H1 (cell line): ENCODE results near the gene DNAJA1. TPM values are rescaled to one million over a fixed set of nuclear protein-coding genes. Genes with fewer than 3 reads are reported as not detected.

Experiments
- CTCF ChIA-PET: fragments of 300-600 bp; sonication (Branson Sonifier 250); formaldehyde crosslinking; loops from one replicate; lab custom pipeline; 2021; ENCODE audit not compliant: partially characterized antibody; lab: Charles Lee
- POLR2A ChIA-PET: fragments of 300-600 bp; sonication (Branson Sonifier 250); formaldehyde crosslinking; loops from one replicate; lab custom pipeline; 2021; ENCODE audit warnings: inconsistent platforms; ENCODE audit not compliant: partially characterized antibody; lab: Charles Lee
- DNase-seq, 2 experiments: peaks; one replicate each; pipeline versions ENCODE4 v3.0.0 to v3.0.0-alpha.2; 2010 to 2022; ENCODE audit warnings: low spot score in 2 of 2, low read depth in 1 of 2, mixed read lengths in 1 of 2
- FAIRE-seq: peaks from 2 replicates; lab custom pipeline; 2011; peaks lifted over from hg19 to GRCh38; lab: Jason Lieb, UNC
- H2AFZ ChIP-seq: 2 replicates; pipeline ENCODE4 v1.8.1; 2012; ENCODE audit warnings: low read length, inconsistent platforms
- H2AK5ac ChIP-seq: 2 replicates; pipeline ENCODE4 v1.6.1; 2013; ENCODE audit warnings: low read depth, low read length
- H2BK120ac ChIP-seq: replicated peaks from 2 replicates; pipeline ENCODE3; 2013; ENCODE audit warnings: low read depth, low read length, inconsistent platforms
- H2BK12ac ChIP-seq: 2 replicates; pipeline ENCODE4 v1.6.1; 2013; ENCODE audit warnings: low read depth, low read length
- H2BK15ac ChIP-seq: 2 replicates; pipeline ENCODE4 v1.6.1; 2013; ENCODE audit warnings: low read length
- H2BK20ac ChIP-seq: 2 replicates; pipeline ENCODE4 v1.6.1; 2013; ENCODE audit warnings: low read length
- H2BK5ac ChIP-seq: 2 replicates; pipeline ENCODE4 v1.6.1; 2013; ENCODE audit warnings: low read depth, low read length
- H3K14ac ChIP-seq: 2 replicates; pipeline ENCODE4 v1.6.1; 2013; ENCODE audit warnings: inconsistent platforms; ENCODE audit not compliant: insufficient read length
- H3K18ac ChIP-seq: 2 replicates; pipeline ENCODE4 v1.6.1; 2013; ENCODE audit warnings: low read length; ENCODE audit errors: extremely low read depth
- H3K23ac ChIP-seq: 2 replicates; pipeline ENCODE4 v1.6.1; 2013; ENCODE audit warnings: inconsistent platforms; ENCODE audit not compliant: insufficient read length
- H3K23me2 ChIP-seq: 2 replicates; pipeline ENCODE4 v1.6.1; 2013; ENCODE audit warnings: low read depth, low read length
- H3K27ac ChIP-seq: 2 replicates; pipeline ENCODE4 v1.6.1; 2011; ENCODE audit warnings: low read depth, low read length, inconsistent platforms
- H3K27me3 ChIP-seq, 4 experiments: replicated peaks in 1 of 4; 1 replicate in 1 of 4; 2 replicates in 3 of 4; pipeline versions ENCODE4 v1.6.1 to v1.8.1; 2011 to 2013; ENCODE audit warnings: low read length in 3 of 4, mild to moderate bottlenecking in 3 of 4, inconsistent platforms in 2 of 4, mixed read lengths in 2 of 4, moderate library complexity in 1 of 4; ENCODE audit not compliant: control insufficient read depth in 3 of 4, insufficient read depth in 3 of 4; ENCODE audit errors: extremely low read depth in 1 of 4
- H3K36me3 ChIP-seq, 4 experiments: 2 replicates each; pipeline versions ENCODE4 v1.6.1 to v1.8.1; 2011 to 2013; ENCODE audit warnings: mild to moderate bottlenecking in 4 of 4, low read length in 3 of 4, moderate library complexity in 2 of 4, control low read depth in 1 of 4, inconsistent platforms in 1 of 4; ENCODE audit not compliant: insufficient read depth in 4 of 4, control insufficient read depth in 2 of 4
- H3K4ac ChIP-seq: replicated peaks from 2 replicates; pipeline ENCODE3; 2013; ENCODE audit warnings: low read length, low read depth, mixed read lengths, inconsistent platforms; ENCODE audit not compliant: insufficient read length
- H3K4me1 ChIP-seq, 4 experiments: replicated peaks in 1 of 4; 1 replicate in 1 of 4; 2 replicates in 3 of 4; pipeline versions ENCODE4 v1.6.1 to v1.8.1; 2011 to 2013; ENCODE audit warnings: low read length in 3 of 4, inconsistent platforms in 2 of 4, mixed read lengths in 1 of 4; ENCODE audit not compliant: insufficient read depth in 4 of 4, control insufficient read depth in 3 of 4
- H3K4me2 ChIP-seq, 2 experiments: 2 replicates each; pipeline versions ENCODE4 v1.6.1 to v1.8.1; 2011 to 2013; ENCODE audit warnings: low read depth in 2 of 2, low read length in 2 of 2, control low read depth in 1 of 2, inconsistent platforms in 1 of 2, mild to moderate bottlenecking in 1 of 2; ENCODE audit not compliant: insufficient read depth in 1 of 2
- H3K4me3 ChIP-seq, 4 experiments: fragments of 200-600, 300-600 bp in 1 of 4; sonication (generic), shearing (Covaris generic), sonication (Bioruptor Twin) in 1 of 4; 2 replicates each; pipeline versions ENCODE4 v1.5.1 to v1.8.1; 2011 to 2016; ENCODE audit warnings: low read length in 4 of 4, low read depth in 3 of 4, control low read depth in 2 of 4, inconsistent platforms in 2 of 4, mild to moderate bottlenecking in 2 of 4, mixed read lengths in 1 of 4, moderate library complexity in 1 of 4; ENCODE audit not compliant: insufficient read depth in 2 of 4; ENCODE audit errors: extremely low read depth in 1 of 4
- H3K56ac ChIP-seq: replicated peaks from 2 replicates; pipeline ENCODE3; 2013; ENCODE audit warnings: low read depth, mild to moderate bottlenecking, mixed read lengths, low read length, inconsistent platforms; ENCODE audit not compliant: insufficient read length
- H3K79me1 ChIP-seq: 2 replicates; pipeline ENCODE4 v1.6.1; 2013; ENCODE audit warnings: low read depth, low read length, control low read depth
- H3K79me2 ChIP-seq, 2 experiments: 2 replicates each; pipeline versions ENCODE4 v1.6.1 to v1.8.1; 2012 to 2013; ENCODE audit warnings: low read length in 2 of 2, mild to moderate bottlenecking in 2 of 2, inconsistent platforms in 1 of 2; ENCODE audit not compliant: insufficient read depth in 2 of 2, control insufficient read depth in 1 of 2
- H3K9ac ChIP-seq, 4 experiments: replicated peaks in 1 of 4; 1 replicate in 1 of 4; 2 replicates in 3 of 4; pipeline versions ENCODE4 v1.6.1 to v1.8.1; 2011 to 2013; ENCODE audit warnings: low read depth in 3 of 4, low read length in 3 of 4, control low read depth in 2 of 4, mild to moderate bottlenecking in 2 of 4, moderate library complexity in 2 of 4, inconsistent platforms in 1 of 4; ENCODE audit errors: extremely low read depth in 1 of 4
- H3K9me3 ChIP-seq, 2 experiments: 2 replicates each; pipeline versions ENCODE4 v1.6.1 to v1.8.1; 2012 to 2013; ENCODE audit warnings: mild to moderate bottlenecking in 2 of 2, moderate library complexity in 2 of 2, control low read depth in 1 of 2, inconsistent platforms in 1 of 2, low read depth in 1 of 2, low read length in 1 of 2, mixed read lengths in 1 of 2; ENCODE audit not compliant: insufficient read depth in 2 of 2
- H4K20me1 ChIP-seq, 2 experiments: replicated peaks in 1 of 2; 2 replicates each; pipeline versions ENCODE3 to v1.8.1; 2011 to 2013; ENCODE audit warnings: inconsistent platforms in 2 of 2, low read length in 2 of 2, mild to moderate bottlenecking in 1 of 2; ENCODE audit not compliant: insufficient read depth in 2 of 2, control insufficient read depth in 1 of 2
- H4K5ac ChIP-seq: 2 replicates; pipeline ENCODE4 v1.6.1; 2013; ENCODE audit warnings: low read length, low read depth, mixed read lengths, inconsistent platforms; ENCODE audit not compliant: insufficient read length
- H4K8ac ChIP-seq: 2 replicates; pipeline ENCODE4 v1.8.0; 2013; ENCODE audit warnings: mild to moderate bottlenecking, moderate library complexity, low read length, inconsistent platforms; ENCODE audit not compliant: insufficient read depth; ENCODE audit errors: extremely low read depth
- H4K91ac ChIP-seq: replicated peaks from 2 replicates; pipeline ENCODE3; 2013; ENCODE audit warnings: low read length, mixed read lengths, inconsistent platforms; ENCODE audit not compliant: insufficient read length
- ATF2 ChIP-seq: IDR thresholded peaks from 2 replicates; pipeline ENCODE4 v1.6.1; 2012; ENCODE audit warnings: low read length, inconsistent platforms
- ATF3 ChIP-seq: IDR thresholded peaks from 2 replicates; pipeline ENCODE4 v1.6.1; 2011; ENCODE audit warnings: low read depth, mild to moderate bottlenecking, low read length; ENCODE audit not compliant: insufficient read depth
- CHD2 ChIP-seq: IDR thresholded peaks from 2 replicates; pipeline ENCODE4 v1.6.1; 2012; ENCODE audit warnings: low read length, improper control_type of control experiment
- EP300 ChIP-seq, 2 experiments: IDR thresholded peaks; 1 replicate in 1 of 2; 2 replicates in 1 of 2; pipeline ENCODE4 v1.6.1; 2011 to 2012; ENCODE audit warnings: low read depth in 2 of 2, low read length in 2 of 2, mild to moderate bottlenecking in 2 of 2, borderline replicate concordance in 1 of 2, inconsistent platforms in 1 of 2, moderate library complexity in 1 of 2
- FOSL1 ChIP-seq: IDR thresholded peaks from 2 replicates; pipeline ENCODE4 v1.6.1; 2011; ENCODE audit warnings: mild to moderate bottlenecking, low read depth, low read length, moderate library complexity; ENCODE audit not compliant: insufficient read depth
- GABPA ChIP-seq: IDR thresholded peaks from 2 replicates; pipeline ENCODE4 v1.6.1; 2011; ENCODE audit warnings: mild to moderate bottlenecking, low read length, moderate library complexity, borderline replicate concordance; ENCODE audit not compliant: insufficient read depth
- HDAC6 ChIP-seq: IDR thresholded peaks from one replicate; pipeline ENCODE4 v1.7.1; 2012; ENCODE audit warnings: low read depth, mild to moderate bottlenecking, inconsistent platforms, low read length, moderate library complexity
- RBBP5 ChIP-seq: IDR thresholded peaks from 2 replicates; pipeline ENCODE4 v1.7.1; 2012; ENCODE audit warnings: low read depth, mild to moderate bottlenecking, inconsistent platforms, low read length, moderate library complexity, borderline replicate concordance
- SRF ChIP-seq: IDR thresholded peaks from 2 replicates; pipeline ENCODE4 v1.6.1; 2011; ENCODE audit warnings: mild to moderate bottlenecking, low read depth, low read length, moderate library complexity
- USF2 ChIP-seq: IDR thresholded peaks from 2 replicates; pipeline ENCODE4 v1.6.1; 2011; ENCODE audit warnings: low read length, improper control_type of control experiment
- WGBS, 2 experiments: shearing (Covaris generic) in 1 of 2; methylation state at CpG; one replicate each; pipeline versions ENCODE4 v1.1.6 to v1.1.7; 2013 to 2015; ENCODE audit warnings: low lambda C conversion rate in 2 of 2, mixed read lengths in 2 of 2, inconsistent platforms in 1 of 2, low coverage in 1 of 2, missing lambda C conversion rate in 1 of 2; ENCODE audit not compliant: insufficient replicate concordance in 2 of 2, insufficient coverage in 1 of 2, insufficient read length in 1 of 2; ENCODE audit errors: extremely low coverage in 1 of 2, missing lambda C conversion rate in 1 of 2; 5-methylcytosine and 5-hydroxymethylcytosine counted together
- polyA plus RNA-seq, 7 experiments: library from polyadenylated mRNA; depleted of rRNA in 3 of 7; stranded (reverse) in 5 of 7; unstranded in 2 of 7; fragments of >200 nt in 5 of 7; fragments of 200-250 nt in 2 of 7; gene quantifications; 1 replicate in 5 of 7; 2 replicates in 1 of 7; 4 replicates in 1 of 7; pipeline versions ENCODE4 v1.2.1 to v1.2.3, GENCODE V29; 2011 to 2013; ENCODE audit warnings: missing spikeins in 2 of 7, mixed read lengths in 2 of 7
- total RNA-seq: library from RNA; stranded (reverse); fragmentation: NEBNext Ultra II Directional; extraction: Animal tissue kit (Norgen Biotek cat#: 25700); gene quantifications from 2 replicates; pipeline ENCODE4 v1.2.1, GENCODE V29; 2021

DNAJA1 gene
- total and polyA plus RNA-seq, 2 of the 8 experiments (the other 6 are each of a cell fraction or from before 2014, with no cell fraction given), result 54.4 to 159 TPM

- H3K18ac ChIP-seq, result no peak overlapping the region
- peaks cover 11 to 58% (median 36%) of the 10 kb centered on the region in 4 experiments for H3K36me3 ChIP-seq
- H2BK120ac ChIP-seq, result no peak overlapping the region
- no peak for DNase-seq
- no peak overlapping the region for H2AFZ ChIP-seq
- H3K27ac ChIP-seq, result no peak overlapping the region
- H2BK15ac ChIP-seq, result no peak overlapping the region
- no peak overlapping the region for H3K4me3 ChIP-seq
- no peak overlapping the region for H3K56ac ChIP-seq
- H2AK5ac ChIP-seq, result no peak overlapping the region
- no peaks in the 10 kb centered on the region; the same call in 1 of the 2 replicates for H3K23me2 ChIP-seq
- H4K91ac ChIP-seq, result no peak overlapping the region
- H4K8ac ChIP-seq, result no peak overlapping the region
- H3K23ac ChIP-seq, result no peak overlapping the region
- peaks cover 0 to 5% of the 10 kb centered on the region in 2 experiments for H4K20me1 ChIP-seq
- no peak overlapping the region for H3K14ac ChIP-seq
- ChIA-PET CTCF (no interaction called here), POLR2A (no interaction called here)
- H3K79me1 ChIP-seq, result no peaks in the 10 kb centered on the region
- 95% methylated on average over 4 of the region's 4 CpGs; no CpG with 5 or more reads in 1 of the 2 experiments for WGBS, 2 experiments
- no peaks in the 10 kb centered on the region for H3K4me1 ChIP-seq
- no peaks in the 10 kb centered on the region for H3K27me3 ChIP-seq
- no peak overlapping the region for H2BK5ac ChIP-seq
- no peaks in the 10 kb centered on the region for H3K9me3 ChIP-seq
- no peak overlapping the region for H3K4ac ChIP-seq
- H2BK12ac ChIP-seq, result no peak overlapping the region
- H2BK20ac ChIP-seq, result no peak overlapping the region
- H4K5ac ChIP-seq, result no peak overlapping the region
- no peak overlapping the region for H3K9ac ChIP-seq
- peaks cover 0 to 6% of the 10 kb centered on the region in 2 experiments; a peak in 2 of 4 replicates for H3K79me2 ChIP-seq
- FAIRE-seq, result no peak
- H3K4me2 ChIP-seq, result no peak overlapping the region
- TF ChIP-seq FOSL1 (no peak), HDAC6 (no peak), GABPA (no peak), CHD2 (no peak), SRF (no peak), EP300 (IDR thresholded peaks at IDR 0.05; ENCODE audit: borderline replicate concordance in 1 of 2, low read depth in 2 of 2, low read length in 2 of 2) (no peak), RBBP5 (no peak), ATF2 (no peak), USF2 (no peak), ATF3 (no peak)
Observed at GRCh38 chr9:32986971-32987370, 38.1 kb upstream of the DNAJA1 start.
